Femur (tissue), 1 donor: Measurements from ENCODE around the gene CCDC40.

Experiments used
- DNase-seq: peaks from one replicate; pipeline ENCODE4 v3.0.0-alpha.2; 2017

CCDC40 gene

GRCh38 chr17:80117491-80118401 lies 81.3 kb downstream of the CCDC40 start:
- no peak for DNase-seq

GRCh38 chr17:80118601-80119270 lies 82.3 kb downstream of the CCDC40 start:
- DNase-seq = no peak

GRCh38 chr17:80119271-80119791 lies 82.9 kb downstream of the CCDC40 start:
- DNase-seq = no peak

- no peak for DNase-seq
These were observed 83.4 kb downstream of the CCDC40 start for GRCh38 chr17:80119839-80120238.

GRCh38 chr17:80122026-80122575 lies 85.7 kb downstream of the CCDC40 start:
- DNase-seq = no peak

GRCh38 chr17:80122926-80123505 lies 86.6 kb downstream of the CCDC40 start:
- no peak for DNase-seq

GRCh38 chr17:80123791-80124190 lies 87.3 kb downstream of the CCDC40 start:
- no peak for DNase-seq

GRCh38 chr17:80124351-80124981 lies 88.0 kb downstream of the CCDC40 start:
- DNase-seq = no peak

- no peak for DNase-seq
These were observed 89.4 kb downstream of the CCDC40 start for GRCh38 chr17:80125656-80126448.

GRCh38 chr17:80126449-80126715 lies 89.9 kb downstream of the CCDC40 start:
- no peak for DNase-seq

- DNase-seq = no peak
These were observed 92.6 kb downstream of the CCDC40 start for GRCh38 chr17:80129006-80129565.

GRCh38 chr17:80130992-80131391 lies 94.5 kb downstream of the CCDC40 start:
- no peak for DNase-seq

GRCh38 chr17:80132906-80133625 lies 96.6 kb downstream of the CCDC40 start:
- DNase-seq = no peak

GRCh38 chr17:80133626-80133970 lies 97.2 kb downstream of the CCDC40 start:
- no peak for DNase-seq

- no peak for DNase-seq
These were observed 100.7 kb downstream of the CCDC40 start for GRCh38 chr17:80137131-80137530.

GRCh38 chr17:80138856-80139426 lies 102.5 kb downstream of the CCDC40 start:
- no peak for DNase-seq

- no peak for DNase-seq
These were observed 105.2 kb downstream of the CCDC40 start for GRCh38 chr17:80141463-80142165.

- no peak for DNase-seq
These were observed 106.5 kb downstream of the CCDC40 start for GRCh38 chr17:80142929-80143328.

- DNase-seq = no peak
These were observed 108.9 kb downstream of the CCDC40 start for GRCh38 chr17:80145076-80146075.
